ENCODE measurements around the gene FSIP1.
A peak's percentile ranks its signal among the peaks of the same experiment; 100 is the strongest.

FSIP1 gene

DNA sequence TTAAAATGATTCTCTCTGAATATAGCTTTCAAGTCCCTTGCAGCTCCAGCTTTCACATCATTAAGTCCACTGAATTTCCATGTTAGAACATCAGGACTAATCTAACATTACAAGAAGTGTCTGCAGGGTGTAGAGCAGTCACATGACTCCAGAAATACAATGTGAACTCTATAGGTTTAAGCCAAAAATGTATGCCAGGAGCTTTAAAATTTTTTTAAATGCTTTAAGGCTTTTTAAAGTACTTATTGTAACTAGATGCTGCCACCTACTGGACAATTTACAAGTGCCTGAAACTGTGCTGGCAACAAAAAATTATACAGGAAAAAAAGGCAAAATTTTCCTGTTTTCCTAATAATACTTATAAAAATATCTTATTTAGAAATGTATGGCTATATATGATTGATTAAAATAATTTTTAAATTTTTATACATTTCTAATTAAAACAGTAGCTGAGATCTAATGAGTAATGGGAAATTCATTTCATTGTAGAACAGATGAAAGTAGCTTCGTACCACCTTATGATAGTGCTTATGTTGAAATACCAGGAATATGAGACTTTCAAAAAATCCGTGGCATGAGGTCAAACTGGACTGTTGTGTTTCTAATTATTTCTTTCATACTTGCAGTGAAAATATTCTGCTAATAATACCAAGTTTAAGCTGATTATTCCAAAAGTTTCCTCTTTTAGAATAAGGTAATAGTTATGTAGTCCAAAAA lies 25.7 kb downstream of the FSIP1 start:
- DNase-seq (ENCODE audit: low read depth in 2 of 2) = peak; percentile 58 to 71

DNA sequence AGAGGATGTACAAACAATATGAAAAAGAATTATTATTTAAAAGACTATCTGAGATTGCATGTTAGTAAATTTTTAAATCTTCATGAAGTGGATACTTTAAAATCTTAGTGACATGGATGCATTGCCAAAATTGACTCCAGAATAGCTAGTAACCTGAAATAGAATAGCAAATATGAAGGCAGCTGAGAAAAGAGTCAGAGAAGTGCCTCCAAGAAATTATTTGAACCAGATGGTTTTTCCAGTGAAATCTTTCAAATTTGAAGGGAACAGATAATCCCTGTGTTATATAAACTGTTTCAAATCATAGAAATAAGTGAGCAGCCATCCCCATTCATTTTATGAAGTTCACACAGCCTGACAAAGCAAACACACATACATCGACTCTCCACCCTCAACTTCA lies 29.6 kb downstream of the FSIP1 start:
- DNase-seq (ENCODE audit: low read depth in 2 of 2) = no peak

DNA sequence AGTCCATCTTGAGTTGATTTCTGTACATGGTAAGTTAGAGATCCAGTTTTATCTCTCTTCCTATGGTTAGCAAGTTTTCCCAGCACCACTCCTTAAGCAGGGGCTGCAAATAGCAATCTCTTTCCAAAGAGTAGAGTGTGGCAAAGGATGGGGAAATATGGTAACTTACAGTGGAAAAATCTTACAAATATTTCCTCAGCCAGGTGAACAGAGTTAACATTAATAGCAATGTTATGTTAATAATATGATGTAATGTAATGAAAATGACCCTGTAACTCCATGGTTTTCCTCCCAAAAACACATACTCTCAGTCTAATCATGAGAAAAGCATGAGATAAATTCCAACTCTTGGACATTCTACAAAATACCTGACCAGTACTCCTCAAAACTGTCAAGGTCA lies 30.4 kb downstream of the FSIP1 start:
- DNase-seq (ENCODE audit: low read depth in 2 of 2) = no peak

DNA sequence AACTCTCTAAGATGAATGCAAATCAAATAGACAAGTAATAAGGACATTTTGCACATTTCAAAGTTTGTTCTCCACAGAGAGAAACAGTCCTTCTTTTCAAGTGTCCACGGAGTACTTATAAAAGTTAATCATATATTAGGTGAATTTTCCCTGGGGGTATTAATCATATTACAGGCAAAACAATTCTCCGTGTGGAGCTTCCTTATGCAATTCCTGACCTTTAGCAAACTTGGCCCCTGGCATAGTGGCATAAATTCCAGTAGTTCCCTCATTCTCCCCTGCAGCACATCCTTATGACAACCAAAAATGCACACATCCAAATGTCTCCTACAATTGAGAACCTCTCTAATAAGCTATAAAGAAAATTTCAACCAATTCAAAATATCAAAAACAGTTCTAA lies 34.4 kb downstream of the FSIP1 start:
- no peak for DNase-seq (ENCODE audit: low read depth in 2 of 2)

DNA sequence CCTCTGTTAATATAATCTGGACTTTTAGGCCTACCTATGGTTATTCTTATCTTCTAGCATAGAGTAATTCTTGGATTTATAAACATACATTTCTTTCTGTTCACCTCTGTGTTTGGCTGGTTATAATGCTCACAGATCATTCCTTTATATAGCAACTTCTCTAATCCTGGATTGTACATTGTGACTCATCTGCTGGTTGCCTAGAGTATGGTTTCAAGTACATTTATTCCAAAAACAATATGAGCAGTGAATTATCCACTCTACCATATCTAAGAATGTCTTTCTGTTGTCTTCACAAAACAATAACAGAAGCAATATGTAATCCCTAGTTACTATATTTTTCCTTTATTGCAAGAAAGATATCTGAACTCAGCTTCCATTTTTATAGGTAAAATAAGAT lies 35.3 kb downstream of the FSIP1 start:
- no peak for DNase-seq (ENCODE audit: low read depth in 2 of 2)

DNA sequence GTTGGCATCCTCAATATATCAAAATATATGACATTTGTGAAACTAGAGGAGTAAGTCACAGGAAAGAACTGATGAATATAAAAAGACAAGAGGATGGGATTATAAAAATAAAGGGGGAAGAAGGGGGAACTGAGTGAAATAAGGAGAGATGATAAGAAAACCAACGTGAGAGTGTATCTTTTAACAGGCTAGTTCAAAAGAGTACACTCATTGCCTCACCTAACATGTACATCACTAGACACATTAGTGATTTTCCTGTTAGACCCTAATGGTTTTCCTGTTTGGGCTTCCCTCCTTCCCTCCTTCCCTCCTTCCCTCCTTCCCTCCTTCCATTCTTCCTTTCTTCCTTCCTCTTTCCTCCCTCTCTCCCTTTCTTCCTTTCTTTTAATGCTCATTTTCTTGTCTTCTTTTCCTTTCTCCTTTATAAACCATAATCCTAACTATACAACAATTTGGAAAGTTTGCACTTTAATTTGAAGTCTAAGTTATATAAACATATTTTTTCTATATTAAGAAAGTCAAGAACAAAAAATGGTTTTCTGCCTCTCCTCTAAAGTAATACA lies 35.8 kb downstream of the FSIP1 start:
- DNase-seq (ENCODE audit: low read depth in 2 of 2) = no peak

DNA sequence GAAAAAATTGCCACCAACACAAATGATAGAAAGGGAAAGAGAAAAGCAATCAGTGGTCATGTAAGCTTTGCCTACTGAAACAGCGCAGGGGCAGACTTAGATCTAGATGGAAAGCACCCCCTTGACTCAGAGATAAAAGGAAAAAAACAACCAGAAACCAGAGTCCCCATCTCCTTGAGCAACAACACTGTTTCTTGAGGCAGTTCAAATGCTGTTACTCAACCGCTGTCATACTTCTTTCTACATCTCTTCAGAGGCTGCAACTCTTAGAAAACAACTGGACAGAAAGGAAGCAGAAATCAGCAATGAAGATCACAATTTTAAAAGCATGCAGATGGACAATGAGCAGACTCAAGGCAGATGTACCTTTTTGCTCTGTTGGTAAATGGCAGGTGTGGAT lies 36.5 kb downstream of the FSIP1 start:
- DNase-seq (ENCODE audit: low read depth in 2 of 2) = no peak

DNA sequence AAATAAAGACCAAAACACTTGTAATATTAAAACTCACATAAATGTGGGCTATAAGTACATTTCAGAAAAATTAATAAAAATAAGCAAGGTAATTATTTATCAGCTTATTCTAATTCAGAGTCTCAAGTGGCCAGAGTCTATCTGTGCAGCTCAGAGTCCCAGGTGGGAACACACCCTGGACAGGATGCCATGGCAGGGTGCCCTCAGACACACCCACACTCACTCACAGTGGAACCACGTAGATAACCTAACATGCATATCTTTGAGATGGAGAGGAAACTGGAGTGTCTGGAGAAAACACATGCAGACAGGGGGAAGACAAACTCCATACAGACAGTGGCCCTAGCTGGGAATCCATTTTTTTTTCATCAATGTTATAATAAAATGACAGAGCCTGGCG lies 37.2 kb downstream of the FSIP1 start:
- no peak for DNase-seq (ENCODE audit: low read depth in 2 of 2)

DNA sequence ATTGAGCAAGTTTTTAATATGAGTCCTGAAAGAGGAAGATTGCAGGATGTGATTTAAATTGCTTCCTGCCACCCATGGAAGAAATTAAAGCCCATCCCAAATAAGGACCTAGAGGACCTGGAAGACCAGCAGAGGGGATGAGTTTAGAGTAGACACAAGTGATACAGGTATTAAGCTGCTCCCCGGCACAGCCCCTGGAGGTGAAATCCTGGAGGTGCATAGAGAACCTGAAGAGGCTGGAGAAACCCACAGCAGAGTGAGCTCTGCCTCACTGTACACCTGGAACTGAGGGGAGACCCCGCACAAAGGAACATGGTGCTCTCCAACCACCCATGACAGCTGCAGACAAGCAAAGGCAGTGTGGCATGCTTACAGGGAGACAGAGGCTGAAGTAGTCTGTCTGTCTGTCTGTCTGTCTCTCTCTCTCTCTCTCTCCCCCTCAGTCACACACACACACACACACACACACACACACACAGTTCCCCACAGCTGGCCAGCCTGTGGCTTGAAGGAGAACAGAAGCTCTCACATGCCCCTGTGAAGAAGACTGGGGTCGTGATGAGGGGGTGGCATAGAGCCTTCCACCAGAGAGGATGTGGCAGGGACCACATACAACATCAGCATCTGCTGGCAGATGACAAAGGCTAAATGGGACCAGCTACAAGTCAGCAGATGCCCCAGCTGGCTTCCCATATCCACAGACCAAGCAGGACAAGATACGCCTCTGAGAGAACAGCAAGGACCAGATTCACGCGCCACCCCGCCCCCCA lies 38.1 kb downstream of the FSIP1 start:
- DNase-seq (ENCODE audit: low read depth in 2 of 2) = no peak

DNA sequence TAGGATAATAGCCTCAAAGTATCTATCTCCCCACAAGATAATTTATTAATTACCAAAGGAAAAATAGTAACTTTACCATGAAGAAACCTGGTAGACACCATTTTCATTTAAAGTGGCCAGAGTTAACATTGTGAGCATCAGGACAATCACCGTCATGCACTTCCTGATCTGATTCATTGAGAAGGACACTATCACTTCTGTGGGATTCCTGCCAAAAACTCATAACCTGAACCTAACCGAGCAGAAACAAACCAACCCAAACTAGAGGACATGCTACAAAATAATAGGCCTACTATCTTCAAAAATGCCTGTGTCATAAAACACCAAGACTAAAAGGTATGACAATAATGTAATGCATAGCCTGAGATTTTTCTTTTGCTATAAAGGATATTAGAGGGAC lies 39.0 kb downstream of the FSIP1 start:
- no peak for DNase-seq (ENCODE audit: low read depth in 2 of 2)

DNA sequence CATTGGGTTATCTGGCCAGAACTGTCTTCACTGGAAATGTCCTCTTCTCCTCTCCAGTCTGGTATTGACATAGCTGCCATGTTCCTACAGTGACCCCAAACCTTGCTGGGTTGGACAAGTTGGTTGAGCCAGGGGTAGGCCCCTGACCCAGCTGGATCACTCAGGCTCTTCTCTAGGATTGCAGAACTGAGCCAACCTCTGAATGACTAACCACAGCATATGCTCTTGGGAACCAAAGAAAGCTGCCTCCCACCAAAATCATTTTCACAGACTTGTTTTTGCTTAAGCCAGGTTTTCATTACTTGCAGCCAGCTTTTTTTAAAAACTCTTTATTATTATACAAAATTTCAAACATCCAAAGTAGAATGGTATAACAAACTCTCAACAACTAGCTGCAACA lies 41.4 kb downstream of the FSIP1 start:
- DNase-seq (ENCODE audit: low read depth in 2 of 2) = no peak

DNA sequence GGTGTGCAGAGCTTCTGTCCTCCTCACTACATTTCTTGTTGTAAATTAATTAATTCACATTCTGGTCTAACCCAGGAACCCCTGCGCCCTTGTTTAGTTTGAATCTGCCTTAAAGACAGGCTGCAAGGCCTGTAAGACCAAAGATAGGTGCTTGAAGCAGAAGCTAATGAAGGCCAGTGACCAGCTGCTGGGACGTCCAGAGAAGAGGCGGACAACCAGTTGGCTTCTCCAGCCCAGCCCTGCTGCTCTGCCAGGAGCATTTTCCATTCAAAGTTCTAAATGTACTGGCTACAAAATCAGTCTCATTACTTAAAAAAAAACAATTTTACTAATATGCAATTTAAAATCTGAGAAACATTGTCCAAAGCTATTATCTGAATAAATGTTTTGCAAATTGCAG lies 43.6 kb downstream of the FSIP1 start:
- no peak for DNase-seq (ENCODE audit: low read depth in 2 of 2)

DNA sequence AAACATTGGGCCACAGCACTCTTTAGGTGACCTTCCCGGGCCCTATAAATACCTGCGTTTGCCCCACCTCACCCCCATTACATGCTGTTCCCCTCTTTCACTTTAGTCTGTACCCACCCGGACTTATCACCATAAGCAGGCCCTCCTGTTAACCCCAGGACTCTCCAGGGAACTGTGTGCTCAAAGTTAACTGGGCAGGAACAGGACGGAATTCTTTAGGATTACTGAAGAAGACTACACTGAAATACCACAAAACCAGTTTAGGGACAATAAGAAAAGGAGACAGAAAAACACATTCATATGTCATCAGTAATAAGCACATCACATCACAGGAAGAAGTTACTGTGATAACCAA lies 45.5 kb downstream of the FSIP1 start:
- DNase-seq (ENCODE audit: low read depth in 2 of 2) = no peak

DNA sequence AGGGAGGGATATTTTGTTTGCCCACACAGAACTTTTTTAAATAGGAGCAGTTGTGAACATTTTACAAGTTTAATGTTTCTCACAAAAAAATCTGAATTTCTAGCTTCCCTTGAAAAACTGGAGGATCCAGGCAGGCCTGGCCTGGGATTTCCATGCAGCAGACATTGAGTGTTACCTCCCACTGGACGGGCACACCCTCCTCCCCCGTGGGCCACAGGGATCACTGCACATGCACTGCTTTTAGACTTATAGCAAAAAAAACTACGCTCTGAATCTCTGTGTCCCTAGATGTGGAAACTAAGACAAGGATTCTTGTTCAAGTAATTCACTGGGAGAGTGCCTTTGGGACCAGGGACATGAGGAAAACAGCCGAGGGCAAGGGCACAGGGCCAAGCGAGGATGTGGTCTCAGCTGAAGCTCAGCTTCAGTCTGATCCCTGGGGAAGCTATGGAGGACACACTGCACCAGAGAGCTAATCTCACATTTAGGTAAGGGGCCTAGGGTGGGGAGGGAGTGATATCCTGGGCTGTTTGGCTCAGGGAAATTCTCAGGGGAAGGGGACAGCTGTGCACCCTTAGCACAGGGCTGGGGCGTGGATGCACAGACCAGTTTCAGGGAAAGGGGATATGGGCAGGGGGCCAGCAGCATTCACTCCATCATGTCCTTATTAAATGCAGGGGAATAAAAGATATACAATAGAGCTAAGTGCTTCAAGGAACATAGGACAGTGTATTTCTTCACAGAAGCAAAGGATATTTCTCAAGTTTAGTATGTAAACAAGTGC lies 46.0 kb downstream of the FSIP1 start:
- no peak for DNase-seq (ENCODE audit: low read depth in 2 of 2)

DNA sequence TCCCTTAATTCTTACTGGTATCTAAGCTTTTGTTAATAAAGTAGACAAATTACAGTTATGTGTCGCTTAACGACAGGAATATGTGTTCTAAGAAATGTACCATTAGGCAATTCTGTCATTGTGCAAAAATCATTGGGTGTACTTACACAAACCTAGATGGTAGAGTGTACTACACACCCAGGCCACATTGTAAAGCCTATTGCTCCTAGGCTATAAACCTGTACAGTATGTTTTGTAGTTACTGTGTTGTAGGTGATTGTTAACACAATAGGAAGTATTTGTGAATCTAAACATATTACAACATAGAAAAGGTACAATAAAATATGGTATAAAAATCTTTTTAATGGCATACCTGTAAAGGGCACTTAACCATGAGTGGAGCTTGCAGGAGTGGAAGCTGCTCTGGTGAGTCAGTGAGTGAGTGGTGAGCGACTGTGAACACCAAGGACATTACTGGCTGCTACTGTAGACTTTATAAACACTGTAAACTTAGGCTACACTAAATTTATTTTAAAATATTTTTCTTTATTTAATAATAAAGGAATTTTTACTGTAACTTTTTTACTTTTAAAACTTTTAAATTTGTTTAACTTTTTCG lies 47.4 kb downstream of the FSIP1 start:
- DNase-seq (ENCODE audit: low read depth in 2 of 2) = no peak

DNA sequence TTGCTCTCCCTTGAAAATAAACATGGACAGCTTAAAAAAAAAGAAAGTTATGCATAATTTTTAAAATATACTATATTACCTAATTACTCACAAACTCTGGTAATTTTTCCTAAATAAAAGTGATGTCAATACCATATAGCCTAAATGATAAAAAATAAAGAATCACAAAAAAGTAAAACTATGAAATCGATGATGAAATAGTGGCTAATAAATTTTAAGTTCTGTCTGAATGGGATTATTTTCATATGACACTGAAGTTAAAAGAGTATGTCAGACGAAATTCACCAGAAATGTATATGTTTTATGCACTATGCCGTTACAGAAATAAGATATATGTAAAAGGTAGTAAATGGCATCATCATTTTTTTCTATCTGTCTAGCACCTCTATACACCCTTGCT lies 51.4 kb downstream of the FSIP1 start:
- no peak for DNase-seq (ENCODE audit: low read depth in 2 of 2)

DNA sequence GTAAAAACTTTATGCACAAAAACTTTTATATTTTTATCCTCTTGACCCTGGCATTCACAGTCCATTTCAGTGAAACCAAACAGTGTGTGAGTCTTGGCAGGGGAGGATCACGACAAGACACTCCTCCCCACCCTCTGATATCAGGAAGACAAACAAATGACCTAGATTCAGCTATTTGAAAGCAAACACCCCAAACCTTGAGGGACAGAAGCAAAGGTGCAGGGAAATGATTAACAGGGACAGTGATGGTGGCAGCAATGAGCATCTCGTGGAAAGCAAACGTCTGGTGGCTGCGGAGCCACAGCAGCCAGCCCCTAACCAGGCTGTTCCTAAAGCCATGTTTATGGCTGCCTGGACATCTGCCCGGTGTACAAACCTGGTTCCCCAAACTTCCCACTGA lies 52.1 kb downstream of the FSIP1 start:
- no peak for DNase-seq (ENCODE audit: low read depth in 2 of 2)

DNA sequence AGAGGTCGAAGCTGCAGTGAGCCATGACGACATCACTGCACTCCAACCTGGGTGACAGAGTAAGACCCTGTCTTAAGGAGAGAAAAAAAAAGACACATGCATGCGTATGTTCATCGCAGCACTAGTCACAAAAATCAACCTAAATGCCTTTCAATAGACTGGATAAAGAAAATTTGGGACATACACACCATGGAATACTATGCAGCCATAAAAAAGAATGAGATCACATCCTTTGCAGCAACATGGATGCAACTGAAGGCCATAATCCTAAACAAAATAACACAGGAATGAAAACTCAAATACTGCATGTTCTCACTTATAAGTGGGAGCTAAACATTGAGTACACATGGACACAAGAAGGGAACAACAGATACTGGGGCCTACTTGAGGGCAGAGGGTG lies 53.1 kb downstream of the FSIP1 start:
- no peak for DNase-seq (ENCODE audit: low read depth in 2 of 2)

DNA sequence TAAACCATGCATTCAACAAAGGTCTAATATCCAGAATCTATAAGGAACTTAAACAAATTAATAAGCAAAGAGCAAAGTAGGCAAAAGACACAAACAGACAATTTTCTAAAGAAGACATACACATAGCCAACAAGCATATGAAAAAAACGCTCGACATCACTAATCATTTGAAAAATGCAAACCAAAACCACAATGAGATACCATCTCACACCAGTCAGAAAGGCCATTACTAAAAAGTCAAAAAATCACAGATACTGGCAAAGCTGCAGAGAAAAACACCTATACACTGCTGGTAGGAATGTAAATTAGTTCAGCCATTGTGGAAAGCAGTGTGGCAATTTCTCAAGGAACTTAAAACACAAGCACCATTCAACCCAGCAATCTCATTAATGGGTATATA lies 53.8 kb downstream of the FSIP1 start:
- no peak for DNase-seq (ENCODE audit: low read depth in 2 of 2)

DNA sequence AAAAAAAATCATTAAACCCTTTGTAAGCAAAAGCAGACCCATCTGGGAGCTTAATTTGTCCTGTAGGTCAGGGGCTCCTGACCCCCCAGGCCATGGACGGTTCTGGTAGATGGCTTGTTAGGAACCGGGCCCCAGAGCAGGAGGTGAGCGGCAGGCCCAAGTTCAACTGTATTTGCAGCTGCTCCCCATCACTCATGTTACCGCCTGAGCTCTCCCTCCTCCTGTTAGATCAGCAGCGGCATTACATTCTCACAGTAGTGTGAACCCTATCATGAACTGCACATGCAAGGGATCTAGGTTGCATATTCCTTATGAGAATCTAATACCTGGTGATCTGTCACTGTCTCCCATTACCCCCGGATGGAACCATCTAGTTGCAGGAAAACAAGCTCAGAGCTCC lies 60.7 kb downstream of the FSIP1 start:
- no peak for DNase-seq (ENCODE audit: low read depth in 2 of 2)

DNA sequence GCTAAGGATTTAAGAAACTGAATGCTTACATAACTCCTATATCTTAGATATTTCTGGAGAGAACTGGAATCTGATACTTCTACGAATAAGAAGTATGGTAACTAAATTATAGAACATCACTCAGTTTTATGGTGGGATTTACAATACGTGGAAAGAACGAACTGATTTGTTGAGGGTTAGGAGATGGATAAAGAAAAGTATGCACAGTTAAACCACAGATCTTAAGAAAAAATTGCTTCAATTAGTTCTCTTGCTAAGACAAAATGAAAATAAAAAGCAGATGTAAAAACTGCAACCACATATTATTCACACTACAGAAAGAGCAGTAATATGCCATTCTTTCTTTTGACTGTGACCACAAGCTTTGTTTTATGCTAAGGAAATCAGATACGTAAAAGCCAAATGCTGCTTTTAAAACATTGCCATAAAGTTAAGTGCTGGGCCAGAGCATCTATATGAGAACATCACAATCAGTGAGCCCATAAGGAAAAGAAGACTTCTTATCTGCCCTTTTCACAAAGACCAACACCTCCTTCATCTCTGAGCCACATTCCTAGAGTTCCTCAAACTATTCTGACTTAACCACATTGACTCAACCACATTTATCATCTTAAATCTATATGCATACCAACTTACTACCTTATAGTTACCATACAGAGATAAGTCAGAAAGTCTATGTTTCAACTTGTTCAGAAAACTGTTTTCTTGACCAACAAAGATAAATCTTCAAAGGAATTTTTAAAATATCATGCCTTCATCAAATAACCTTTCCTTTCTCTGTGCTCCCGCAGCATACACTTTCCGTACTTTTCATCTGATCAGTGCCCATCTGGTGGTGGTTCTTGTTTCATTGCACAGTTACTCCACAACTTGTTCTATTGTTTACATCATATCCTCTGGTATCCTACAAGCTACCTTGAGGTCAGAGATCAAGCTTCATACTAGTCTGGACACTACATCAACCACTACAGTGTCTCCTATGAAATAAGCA lies 61.7 kb downstream of the FSIP1 start:
- DNase-seq (ENCODE audit: low read depth in 2 of 2) = peak; percentile 96 to 97
